Adrenal gland (tissue), 5 donors: Measurements from ENCODE around the gene ENPP5.

Source experiments
- CTCF ChIP-seq, 6 experiments: fragments of 450-650 bp in 4 of 6; fragments of 200-600 bp in 2 of 6; sonication (generic) in 1 of 6; IDR thresholded peaks; 1 replicate in 5 of 6; 2 replicates in 1 of 6; pipeline versions ENCODE4 v1.5.1 to v1.8.0; 2016 to 2021; ENCODE audit warnings: antibody characterized with exemption in 6 of 6, mild to moderate bottlenecking in 2 of 6, moderate library complexity in 1 of 6
- POLR2A ChIP-seq, 2 donors: fragments of 450-650 bp; IDR thresholded peaks; one replicate each; pipeline ENCODE4 v1.6.1; 2017; ENCODE audit warnings: antibody characterized with exemption in 2 of 2, mild to moderate bottlenecking in 2 of 2, moderate library complexity in 1 of 2
- donor health status: DM: no; HTN: no; CAD: no.

GRCh38 chr6:46156701-46157100 is 14.1 kb downstream of the ENPP5 start:
- TF ChIP-seq CTCF (IDR thresholded peaks at IDR 0.05), result no peak
- no peak for TF ChIP-seq POLR2A (IDR thresholded peaks at IDR 0.05)
